ENCODE measurements around the gene HOXD12.

Gene HOXD12

DNA sequence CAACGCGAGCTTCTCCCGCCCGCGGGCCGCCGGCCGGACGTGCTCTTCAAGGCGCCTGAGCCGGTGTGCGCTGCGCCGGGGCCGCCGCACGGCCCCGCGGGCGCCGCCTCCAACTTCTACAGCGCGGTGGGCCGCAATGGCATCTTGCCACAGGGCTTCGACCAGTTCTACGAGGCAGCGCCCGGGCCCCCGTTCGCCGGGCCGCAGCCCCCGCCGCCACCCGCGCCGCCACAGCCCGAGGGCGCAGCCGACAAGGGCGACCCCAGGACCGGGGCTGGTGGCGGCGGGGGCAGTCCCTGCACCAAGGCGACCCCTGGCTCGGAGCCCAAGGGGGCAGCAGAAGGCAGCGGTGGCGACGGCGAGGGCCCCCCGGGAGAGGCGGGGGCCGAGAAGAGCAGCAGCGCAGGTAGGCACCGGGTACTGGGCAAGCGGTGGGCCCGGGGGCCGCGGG is 8.2 kb downstream of the HOXD12 start:
- peak; percentile 38 for DNase-seq

DNA sequence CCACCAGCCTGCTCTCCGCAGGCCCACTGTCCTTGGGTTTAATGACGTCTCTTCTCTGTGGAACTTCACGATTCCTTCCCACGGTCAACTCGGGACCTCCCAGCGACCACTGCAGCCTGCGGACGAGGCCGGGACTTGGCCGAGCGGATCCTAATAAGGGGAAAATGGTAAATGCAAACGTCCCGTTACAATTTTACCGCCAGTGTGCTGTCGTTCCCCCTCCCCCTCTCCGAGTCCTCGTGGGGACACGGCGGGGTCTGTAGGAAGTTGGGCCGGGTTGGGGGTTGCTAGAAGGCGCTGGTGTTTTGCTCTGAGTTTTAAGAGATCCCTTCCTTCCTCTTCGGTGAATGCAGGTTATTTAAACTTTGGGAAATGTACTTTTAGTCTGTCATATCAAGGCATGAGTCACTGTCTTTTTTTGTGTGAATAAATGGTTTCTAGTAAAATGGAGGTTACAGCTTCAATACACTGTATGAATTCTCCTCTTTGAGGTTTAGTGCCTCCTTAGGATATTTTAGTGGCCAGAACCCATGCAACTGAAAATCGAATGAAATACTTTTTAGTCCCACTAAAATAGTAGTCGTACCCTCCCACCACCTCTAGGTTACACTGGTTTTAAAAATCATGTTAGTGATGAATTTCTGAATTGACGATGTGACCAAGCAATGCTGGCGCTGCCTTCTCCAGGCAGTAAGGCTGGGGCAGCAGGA is 9.8 kb downstream of the HOXD12 start:
- DNase-seq, result no peak

DNA sequence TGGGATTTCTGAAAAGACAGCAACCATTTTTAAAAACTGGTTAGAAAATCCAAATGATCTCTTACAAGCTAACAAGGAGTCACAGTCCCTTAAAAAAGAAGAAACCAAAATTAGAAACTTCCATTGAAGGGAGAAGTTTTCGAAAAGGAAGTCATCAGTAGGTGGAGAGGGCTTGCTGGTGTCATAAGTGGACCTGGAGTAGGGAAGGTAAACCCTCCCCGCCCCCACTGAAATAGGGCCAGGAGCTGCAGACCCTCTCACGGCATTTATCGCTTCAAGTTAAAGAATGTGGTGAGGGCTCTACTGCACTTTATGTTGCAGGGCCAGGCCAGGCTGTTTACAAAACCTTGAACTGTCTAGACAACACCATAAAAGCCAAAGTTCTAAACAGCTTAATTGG is 10.4 kb downstream of the HOXD12 start:
- no peak for DNase-seq

DNA sequence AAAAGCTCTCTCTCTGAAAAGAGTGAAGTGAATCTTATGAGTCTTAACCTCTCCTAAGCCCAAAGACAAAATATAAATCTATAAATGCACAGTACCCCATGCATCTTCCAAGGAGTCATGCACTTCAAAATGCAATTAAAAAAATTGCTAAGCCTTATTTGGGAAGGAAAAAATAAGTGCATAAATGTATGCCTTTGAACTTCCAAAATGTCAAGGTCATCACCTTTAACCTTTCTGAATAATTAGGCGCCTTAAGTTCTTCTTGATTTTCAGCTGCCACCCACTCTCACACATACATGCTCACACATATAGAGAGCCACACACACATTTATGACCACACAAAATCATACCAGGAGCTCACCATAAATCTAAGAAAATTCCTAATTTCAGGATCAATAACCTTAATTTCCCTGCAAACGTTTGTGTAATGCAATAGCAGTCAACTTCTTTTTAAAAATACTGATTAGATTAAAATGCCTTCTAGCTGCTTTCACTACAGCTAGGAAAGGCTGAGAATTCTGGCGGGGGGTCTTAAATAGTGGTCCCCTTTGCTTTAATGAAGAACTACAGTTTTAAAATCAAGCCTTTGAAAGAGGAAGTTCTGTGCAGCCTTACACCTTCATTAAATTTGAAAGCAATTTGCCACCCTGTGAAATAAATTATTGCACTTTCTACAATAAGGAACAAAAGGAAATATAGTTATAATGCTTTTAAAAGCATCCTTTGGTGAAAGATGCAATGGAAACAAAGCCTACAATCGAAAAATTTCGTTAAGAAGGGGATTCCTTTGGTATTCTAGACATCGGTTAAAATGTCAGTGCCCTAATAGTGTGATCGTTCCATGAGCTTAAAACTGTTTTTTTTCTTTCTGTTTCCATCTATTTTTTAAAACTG is 11.1 kb downstream of the HOXD12 start:
- no peak for DNase-seq

DNA sequence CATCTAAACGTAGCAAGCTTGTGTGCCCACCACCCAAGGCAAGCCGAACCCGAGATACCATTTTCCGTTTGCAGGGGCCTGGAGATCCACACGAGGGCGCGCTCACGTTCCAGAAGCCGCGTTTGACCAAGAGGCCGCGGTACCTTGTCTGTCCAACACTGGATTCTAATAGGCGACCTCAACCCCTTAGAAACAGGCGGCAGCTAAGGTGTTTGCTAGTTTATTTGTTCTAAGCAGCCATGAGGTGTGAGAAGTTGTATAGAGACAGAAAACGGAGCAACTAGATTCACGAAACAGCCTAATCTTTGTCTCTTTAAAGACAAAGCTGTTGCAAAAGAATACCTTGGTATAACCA is 11.7 kb downstream of the HOXD12 start:
- DNase-seq, result peak; percentile 11

DNA sequence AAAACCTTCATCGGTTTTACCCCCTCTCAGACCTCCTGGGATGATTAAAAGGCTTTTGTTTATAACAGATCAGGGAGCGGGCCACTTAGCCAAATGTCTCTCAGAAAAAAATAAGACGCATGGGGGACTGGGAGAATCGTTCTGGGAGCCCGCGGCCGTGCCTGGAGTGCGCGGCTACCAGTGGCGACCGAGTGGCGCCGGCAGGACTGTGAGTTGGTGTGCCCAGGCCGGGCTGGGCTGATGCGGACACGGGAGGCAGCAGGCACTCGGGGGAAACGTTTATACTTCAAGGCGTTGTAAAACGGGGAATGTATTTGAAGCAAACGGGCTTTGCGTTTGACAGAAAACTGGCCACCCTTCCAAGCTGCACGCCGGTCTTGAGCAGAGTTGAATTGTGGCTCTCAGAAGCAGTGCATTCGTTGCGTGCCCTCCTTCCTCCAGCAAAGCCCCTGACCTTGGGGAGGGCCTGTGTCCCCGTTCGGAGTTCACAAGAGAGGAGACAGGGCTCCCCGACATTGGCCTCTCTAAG is 12.3 kb downstream of the HOXD12 start:
- DNase-seq, result no peak

DNA sequence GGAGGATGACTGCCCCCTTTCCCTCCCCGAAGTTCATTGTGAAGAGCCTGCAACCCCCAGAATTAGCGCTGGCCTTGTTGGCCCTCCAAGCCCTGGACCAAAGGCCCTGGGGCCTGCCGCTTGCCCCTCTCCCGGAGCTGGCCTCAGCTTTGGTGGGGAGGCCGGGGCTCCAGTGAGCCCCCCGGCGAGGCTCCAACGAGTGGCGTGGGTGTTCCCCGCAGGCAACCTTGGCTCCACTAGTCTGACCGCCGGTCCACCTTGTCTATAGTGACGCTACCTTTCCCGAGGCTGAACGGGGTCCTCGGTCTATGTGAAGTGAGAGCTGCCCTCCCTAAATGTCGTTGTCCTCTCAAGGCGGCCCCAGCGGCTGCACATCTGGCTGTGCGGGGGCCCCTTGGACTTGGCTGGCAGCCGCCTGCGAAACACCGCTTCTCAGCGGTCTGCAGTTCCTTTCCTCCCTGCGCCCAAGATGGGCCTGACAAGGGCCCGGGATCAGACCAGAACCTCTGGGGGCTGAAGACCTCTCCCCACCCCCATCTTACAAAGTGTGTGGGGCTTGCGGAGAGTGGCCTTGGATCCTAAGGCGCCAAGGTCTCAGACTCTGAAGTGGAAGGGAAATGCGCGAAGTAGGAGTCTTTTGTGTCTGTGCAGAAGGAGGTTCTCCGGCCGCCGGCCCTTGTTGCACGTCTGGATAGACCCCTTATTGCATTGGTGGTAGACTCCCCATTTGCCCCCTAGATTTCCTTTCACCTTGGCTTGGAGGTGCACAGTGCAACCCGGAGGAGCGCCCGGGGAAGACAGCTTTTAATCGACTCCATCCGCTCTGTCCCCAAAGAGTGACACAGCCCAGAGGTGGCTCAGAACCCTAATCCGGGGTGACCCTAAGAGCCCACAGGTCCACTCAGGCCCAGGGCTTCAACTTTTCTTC is 13.0 kb downstream of the HOXD12 start:
- no peak for DNase-seq

DNA sequence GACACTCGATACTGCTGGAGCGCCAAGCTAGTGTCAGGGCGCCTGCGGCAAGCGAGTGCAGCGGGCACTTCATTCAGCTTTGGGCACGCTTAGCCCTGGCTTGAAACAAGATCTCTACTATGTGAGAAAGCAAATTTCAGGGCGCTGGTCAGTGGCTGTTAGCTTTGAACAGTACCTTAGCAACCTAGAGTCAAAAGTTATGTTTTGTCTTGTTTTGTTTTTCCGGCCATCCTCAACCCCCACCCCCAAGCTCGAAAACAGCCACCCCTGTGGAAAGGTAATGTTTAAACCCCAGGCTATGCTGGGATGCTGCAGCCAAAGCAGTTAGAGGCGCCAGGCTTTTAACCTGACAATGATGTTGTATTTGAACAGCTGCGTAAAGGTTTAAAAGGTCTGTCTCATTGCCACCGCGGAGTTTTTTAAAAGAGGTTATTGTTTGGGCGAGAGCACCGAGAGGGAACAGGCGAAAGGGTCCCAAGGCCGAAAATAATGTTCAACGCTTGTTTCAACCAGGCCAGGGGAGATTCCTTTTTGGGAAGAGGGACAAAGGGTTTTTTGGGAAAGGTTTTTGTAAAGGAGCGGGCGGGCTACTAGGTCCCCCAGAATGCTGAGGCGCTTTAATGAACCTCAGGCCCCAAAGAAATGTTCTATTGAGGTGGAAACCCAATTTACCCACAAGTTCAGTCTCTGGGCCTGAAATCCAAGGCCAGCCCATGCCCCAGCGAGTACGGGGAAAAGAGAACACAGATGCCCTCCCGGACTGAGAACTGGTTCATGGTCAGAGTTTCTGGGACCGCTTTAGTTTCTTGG is 14.7 kb downstream of the HOXD12 start:
- peak; percentile 94 for DNase-seq

DNA sequence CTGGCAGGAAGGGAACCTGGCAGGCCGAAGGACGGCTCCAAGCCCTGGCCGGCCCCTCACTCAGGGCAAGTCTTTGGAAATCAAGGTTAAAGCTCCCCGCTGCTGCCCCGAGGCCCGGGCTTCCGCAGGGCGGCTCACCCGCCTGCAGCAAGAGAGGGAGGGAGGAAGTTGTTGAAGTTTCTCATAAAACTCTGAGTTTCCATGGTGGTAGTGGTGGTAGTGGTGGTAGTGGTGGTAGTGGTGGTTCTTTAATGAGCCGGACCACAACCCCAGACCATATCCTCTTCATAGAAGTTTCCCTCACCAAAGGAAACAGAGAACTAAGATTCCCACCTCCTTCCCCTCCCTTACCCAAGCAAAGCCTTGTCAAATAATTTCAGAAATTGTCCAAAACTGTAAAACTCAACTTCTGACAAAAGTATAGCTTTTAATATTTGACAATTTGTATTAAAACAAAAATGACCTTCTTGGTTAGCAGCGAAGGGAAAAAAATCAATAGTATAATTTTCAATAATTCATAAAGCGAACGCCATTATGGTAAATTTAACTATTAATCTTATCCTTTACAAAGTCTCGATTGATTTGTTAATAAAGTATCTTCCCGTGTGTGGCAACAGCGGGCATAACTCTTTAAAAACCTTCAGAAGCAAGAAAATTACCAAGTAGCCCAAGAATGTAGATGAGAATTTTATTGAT is 15.5 kb downstream of the HOXD12 start:
- DNase-seq, result no peak

DNA sequence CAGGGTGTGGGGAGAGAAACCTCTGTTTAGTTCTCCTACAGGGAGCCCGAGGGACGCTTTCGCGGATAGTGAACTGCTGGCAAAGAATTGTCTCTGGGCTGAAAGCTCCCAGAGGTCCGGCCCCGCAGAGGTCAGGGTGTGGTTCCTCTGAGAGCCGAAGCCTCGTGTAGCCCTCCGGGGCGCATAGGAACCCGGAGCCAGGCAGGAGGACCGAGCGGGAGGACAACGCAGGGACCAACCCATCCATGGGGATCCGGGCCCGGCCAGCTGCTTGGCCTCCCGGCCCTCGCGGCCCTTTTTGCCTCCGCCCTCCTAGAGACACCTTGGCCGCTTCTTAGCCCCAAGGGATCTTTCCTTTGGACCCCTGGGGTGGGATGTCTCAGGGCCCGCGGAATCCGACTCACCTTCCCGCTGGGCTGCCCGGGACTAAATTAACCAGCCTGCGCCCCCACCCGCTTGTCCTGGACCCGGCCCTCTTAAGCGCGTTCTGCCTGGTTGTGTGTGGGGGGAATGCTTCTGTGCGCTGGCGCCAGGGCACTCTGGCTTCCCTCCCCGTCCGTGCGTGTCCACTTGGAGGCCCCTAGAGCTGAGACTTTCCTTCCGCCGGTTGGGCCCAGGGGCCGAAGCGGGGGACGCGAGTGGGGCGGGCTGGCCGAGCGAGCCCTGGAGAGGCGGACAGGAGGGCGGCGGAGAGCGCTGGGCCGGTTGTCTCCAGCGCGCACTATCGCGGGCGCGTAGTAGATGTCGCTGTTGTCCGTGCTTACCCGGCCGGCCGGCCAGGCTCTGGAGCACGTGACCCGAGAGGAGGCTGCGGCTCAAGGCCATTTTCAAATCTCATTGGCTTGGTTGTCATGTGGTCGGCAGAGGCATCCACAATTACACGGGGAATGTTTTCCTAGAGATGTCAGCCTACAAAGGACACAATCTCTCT is 16.6 kb downstream of the HOXD12 start, which contains the start of gene HOXD10:
TSS of gene HOXD10 (plus strand) at position 896 of the 931 bp plus-strand sequence. CDS start 56 bp downstream, outside the sequence.
- DNase-seq, result no peak

DNA sequence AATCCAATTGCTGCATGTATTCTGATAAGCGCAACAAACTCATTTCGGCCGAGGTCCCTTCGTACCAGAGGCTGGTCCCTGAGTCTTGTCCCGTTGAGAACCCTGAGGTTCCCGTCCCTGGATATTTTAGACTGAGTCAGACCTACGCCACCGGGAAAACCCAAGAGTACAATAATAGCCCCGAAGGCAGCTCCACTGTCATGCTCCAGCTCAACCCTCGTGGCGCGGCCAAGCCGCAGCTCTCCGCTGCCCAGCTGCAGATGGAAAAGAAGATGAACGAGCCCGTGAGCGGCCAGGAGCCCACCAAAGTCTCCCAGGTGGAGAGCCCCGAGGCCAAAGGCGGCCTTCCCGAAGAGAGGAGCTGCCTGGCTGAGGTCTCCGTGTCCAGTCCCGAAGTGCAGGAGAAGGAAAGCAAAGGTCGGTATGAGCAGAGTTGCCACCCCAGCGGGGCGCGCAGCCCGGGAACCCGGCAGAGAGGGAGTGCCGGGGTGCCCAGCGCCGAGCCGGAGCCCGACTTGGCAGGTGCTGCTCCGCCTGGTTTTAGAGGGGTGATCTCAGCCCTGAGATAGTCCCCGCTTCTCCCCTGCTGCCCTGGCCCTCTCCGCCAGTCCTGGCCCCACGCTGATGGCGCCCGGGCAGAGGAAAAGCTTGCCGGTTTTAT is 17.7 kb downstream of the HOXD12 start:
- no peak for DNase-seq

DNA sequence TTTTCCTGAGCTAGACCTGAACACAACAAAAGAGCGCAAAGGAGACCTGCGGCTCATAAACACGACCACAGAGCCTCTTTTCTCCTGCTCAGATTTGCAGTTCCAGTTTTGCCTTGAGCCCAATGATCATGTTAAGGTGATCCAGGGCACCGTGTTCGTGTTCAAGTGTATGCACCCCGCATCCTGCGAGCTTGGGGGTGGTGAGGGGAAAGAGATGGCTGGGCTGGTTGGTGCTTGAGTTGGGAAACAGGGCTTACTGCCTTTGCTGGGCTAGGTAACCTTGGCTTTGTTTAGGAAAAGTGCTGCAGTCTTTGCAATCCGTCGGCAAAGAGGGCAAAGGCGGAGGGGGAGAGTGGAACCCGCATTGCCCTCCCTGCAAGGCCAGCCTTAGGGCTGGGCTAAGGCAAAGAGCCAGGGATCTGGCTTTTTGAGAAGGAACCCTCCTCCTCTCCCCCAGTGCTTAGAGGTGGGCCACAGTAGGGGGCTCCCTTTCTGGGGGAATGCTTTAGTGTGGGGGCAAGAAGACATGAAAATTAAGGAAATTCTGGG is 18.3 kb downstream of the HOXD12 start:
- no peak for DNase-seq

DNA sequence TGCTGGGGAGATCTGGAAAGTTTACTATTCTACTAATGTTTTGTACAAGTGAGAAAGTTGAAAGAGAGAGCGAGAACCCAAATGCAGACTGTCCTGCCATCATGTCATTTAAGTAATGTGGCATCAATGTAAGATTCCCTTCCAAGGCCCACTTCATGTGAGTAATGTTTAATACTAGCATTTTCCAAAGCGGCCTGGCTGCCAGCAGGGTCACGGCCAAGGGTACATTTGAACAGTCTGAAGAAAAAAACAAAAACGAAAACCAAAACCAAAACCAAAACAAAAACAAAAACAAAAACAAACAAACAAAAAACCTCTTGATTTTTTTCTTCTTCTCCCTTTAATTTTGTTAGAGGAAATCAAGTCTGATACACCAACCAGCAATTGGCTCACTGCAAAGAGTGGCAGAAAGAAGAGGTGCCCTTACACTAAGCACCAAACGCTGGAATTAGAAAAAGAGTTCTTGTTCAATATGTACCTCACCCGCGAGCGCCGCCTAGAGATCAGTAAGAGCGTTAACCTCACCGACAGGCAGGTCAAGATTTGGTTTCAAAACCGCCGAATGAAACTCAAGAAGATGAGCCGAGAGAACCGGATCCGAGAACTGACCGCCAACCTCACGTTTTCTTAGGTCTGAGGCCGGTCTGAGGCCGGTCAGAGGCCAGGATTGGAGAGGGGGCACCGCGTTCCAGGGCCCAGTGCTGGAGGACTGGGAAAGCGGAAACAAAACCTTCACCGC is 19.2 kb downstream of the HOXD12 start:
- no peak for DNase-seq

DNA sequence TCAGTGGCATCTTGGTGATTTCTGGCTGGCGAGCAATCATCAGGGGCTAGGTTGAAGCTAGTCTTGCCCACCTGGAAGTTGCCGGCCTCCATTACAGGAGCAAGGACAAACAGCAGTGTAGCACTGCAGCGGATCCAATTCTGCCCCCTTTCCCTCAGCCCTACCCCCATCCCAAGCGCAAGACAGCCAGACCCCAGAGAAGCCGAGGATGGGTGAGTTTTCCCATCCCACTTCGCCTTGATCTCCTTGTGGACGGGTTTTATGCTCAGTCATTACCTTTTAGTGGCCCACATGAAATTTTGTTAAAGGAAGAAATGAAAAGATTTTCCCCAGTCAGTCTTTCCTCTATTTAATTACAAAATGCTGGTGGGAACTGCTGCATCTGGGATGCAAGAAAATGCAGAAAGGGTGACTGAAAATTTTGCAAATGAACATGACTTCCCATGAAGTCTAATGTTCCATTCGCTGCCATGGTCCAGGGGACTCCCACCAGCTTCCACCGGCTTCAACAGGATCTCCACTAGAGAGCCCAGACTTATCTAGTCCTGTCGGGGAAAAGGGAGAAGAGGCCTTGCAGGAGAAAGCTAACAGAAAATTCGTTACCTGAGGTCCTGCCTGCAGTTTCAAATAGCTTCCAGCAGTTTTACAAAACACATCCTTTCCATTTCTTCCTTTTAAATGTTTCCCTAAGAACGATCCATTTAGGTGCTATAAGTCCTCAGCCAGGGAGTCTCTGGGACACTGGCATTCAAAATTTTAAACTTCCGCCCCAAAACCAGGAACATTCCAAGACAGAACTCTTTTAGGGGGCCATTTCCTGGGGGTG is 21.0 kb downstream of the HOXD12 start:
- no peak for DNase-seq

DNA sequence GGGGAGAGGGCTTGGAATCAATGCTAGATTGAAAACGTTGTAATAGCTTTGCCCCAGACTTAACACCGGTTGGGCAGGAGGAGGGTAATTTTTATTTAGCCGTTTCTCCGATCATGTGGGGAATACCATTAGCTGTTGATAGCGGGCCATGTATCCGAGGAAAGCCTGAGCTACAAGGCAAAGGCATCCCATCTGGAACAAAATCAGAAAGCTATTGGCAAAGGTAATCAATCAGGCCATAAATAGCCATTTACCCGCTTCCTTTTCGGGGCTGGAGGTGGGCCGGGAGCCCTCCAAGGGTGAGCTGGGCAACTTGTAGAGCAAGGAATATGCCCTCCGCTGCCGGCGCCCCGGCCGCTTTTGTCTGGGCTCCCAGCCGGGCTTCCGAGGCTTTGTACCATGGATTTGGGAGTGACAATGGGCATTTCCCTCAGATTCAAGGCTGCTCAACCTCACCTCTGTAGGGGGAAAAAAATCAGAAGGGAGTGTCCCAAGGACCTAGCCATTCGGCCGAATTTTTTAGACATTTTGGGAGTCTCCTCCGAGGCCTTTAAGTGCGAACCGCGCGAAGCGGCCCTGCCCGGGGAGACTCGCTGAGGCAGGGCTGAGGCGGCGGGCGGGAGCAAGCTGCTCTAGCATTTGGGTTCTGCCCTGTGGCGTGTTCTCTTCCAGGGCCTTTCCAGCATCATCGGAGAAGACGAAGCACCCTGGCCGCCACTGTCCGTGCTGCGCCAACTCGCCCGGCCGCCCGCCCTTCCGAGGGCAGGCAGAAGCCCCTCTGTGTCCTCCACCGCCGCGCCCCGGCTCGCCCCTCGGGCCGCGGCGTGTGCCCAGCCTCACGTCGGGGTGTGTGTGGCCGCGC is 21.8 kb downstream of the HOXD12 start:
- DNase-seq, result no peak

DNA sequence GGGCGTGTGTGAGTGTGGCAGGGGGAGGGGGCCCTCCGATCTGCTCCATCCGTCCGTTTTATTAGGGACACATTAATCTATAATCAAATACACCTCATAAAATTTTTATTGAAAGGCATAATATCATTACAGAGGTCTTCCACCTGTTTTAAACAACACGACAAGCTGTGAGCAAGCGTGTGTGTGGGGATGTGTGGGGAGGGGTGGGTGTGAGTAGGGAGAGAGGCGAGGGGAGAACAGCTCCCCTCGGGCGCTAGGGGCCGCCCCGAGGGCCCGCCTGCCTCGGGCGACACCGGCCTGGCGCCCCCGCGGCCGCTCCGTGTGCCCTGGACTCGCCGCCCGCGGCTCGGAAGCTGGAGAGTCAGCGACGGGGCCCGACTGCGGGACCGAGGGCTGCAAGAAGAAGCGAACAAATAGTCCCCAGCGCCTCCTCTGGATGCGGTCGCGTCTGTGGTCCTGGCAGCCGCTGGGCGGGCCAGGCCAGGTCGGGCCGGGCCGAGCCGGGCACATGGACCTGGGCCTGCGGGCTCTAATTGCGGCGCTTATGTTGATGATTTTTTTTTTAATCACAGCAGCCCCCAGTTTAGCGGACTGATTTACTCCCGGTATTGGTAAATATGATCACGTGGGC is 22.6 kb downstream of the HOXD12 start:
- no peak for DNase-seq
